Activated CD4-positive, alpha-beta memory T cell treated with anti-CD3 and anti-CD28 coated beads for 36 hours (primary cell): ENCODE measurements around the gene GHR. TPM values are rescaled to one million over a fixed set of nuclear protein-coding genes. Genes with fewer than 3 reads are reported as not detected.

ENCODE experiments used
- CTCF ChIA-PET: fragments of 350-600 bp; sonication (Branson Sonifier 250); formaldehyde crosslinking; loops from one replicate; lab custom pipeline; 2021; ENCODE audit warnings: antibody characterized with exemption, inconsistent platforms; lab: Charles Lee
- POLR2A ChIA-PET: fragments of 350-600 bp; sonication (Branson Sonifier 250); formaldehyde crosslinking; loops from one replicate; lab custom pipeline; 2021; ENCODE audit warnings: antibody characterized with exemption; lab: Charles Lee
- DNase-seq: peaks from one replicate; pipeline ENCODE4 v3.0.0-alpha.2; 2020
- H3K27ac Mint-ChIP-seq: one replicate; pipeline ENCODE4 v1.8.0; 2021; ENCODE audit warnings: mixed read lengths
- H3K27me3 Mint-ChIP-seq: one replicate; pipeline ENCODE4 v1.8.0; 2021; ENCODE audit warnings: mixed read lengths
- H3K36me3 Mint-ChIP-seq: one replicate; pipeline ENCODE4 v1.8.0; 2021; ENCODE audit warnings: mixed read lengths
- H3K4me1 Mint-ChIP-seq: one replicate; pipeline ENCODE4 v1.8.0; 2021; ENCODE audit warnings: low read depth, mixed read lengths
- H3K4me3 Mint-ChIP-seq: one replicate; pipeline ENCODE4 v1.8.0; 2021; ENCODE audit warnings: mild to moderate bottlenecking, mixed read lengths
- H3K9me3 Mint-ChIP-seq: one replicate; pipeline ENCODE4 v1.8.0; 2021; ENCODE audit warnings: mixed read lengths
- intact Hi-C: fragments of 100-400 bp; cut with micrococcal nuclease; formaldehyde crosslinking; loops from one replicate; pipeline ENCODE4 v1.15.1; 2023
- total RNA-seq, 2 experiments: library from RNA; stranded (reverse); gene quantifications; one replicate each; pipeline ENCODE4 v1.2.3, GENCODE V29; 2021

The GHR gene
- total RNA-seq, 2 experiments from 2014 or later = not detected

DNA sequence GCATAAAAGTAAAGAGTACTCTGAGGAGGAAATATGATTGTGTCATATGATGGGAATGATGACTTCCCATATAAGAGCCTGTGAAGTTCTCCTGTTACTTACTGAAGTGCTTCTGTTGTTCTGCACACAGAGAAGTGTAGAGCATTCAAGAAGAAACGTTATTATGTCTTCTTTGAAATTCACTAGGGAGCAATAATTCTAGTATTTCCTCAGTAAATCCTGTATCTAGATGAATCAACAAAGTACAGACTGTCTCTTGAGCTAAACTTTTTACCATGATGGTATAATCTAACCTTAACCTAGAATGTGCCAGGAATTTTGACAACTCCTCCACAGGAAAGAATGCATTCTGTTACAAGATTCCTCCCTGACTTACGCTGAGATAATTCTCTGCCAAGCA is 18.9 kb upstream of the GHR start:
- intact Hi-C loops = no loop called here
- no peak for DNase-seq
- ChIA-PET POLR2A (no interaction called here), CTCF (no interaction called here)
- H3K27ac Mint-ChIP-seq = no peak overlapping the region
- no peaks in the 10 kb centered on the region for H3K36me3 Mint-ChIP-seq
- no peak overlapping the region for H3K4me3 Mint-ChIP-seq
- no peaks in the 10 kb centered on the region for H3K4me1 Mint-ChIP-seq
- H3K9me3 Mint-ChIP-seq = no peaks in the 10 kb centered on the region
- no peaks in the 10 kb centered on the region for H3K27me3 Mint-ChIP-seq

DNA sequence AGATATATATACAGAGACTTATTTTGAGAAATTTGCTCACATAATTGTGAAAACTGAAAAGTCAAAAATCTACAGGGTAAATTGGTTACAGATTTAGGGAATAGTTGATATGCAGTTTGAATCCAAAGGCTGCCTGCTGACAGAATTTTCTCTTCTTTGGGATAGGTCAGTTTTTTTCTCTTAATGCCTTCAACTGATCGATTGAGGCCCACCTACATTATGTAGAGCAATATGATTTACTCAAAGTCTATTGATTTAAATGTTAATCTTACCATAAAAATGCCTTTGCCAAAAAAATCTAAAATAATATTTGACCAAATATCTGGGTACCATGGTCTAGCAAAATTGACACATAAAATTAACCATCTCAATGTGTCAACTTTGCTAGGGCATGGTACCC is 3.9 kb upstream of the GHR start:
- ChIA-PET POLR2A (no interaction called here), CTCF (no interaction called here)
- H3K27me3 Mint-ChIP-seq = peaks cover 5% of the 10 kb centered on the region
- DNase-seq = no peak
- H3K27ac Mint-ChIP-seq = no peak overlapping the region
- intact Hi-C loops = no loop called here
- H3K4me3 Mint-ChIP-seq = no peak overlapping the region
- no peaks in the 10 kb centered on the region for H3K4me1 Mint-ChIP-seq
- no peaks in the 10 kb centered on the region for H3K36me3 Mint-ChIP-seq
- no peaks in the 10 kb centered on the region for H3K9me3 Mint-ChIP-seq

DNA sequence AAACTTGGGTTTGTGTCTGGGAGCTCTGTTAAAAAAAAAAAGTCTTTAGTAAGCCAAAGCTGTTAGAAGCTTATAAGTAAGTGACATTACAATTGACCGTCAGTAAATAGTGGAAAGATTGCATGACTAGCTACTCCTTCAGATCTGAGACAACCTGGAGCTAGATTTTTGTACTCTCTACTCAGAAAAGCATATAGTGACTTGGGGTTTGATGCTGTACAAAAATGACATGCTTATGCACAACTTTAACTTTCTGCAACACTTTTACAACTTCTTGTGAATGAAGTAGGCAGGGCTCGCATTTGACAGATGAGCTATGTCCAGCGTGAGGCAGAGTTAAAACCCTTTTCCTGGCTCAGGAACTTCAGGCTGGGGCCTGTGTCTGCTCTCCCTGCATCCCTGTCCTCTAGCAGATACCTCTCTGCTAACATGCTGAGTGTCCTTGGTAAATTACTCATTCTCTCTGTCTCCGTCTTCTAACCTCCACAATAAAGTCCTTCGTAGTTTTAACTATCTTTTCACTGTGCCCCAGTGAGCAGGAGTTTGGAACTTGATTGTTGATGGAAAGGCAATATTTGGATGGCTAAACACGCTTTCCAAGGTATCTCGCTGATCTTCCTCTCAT is 471 bp upstream of the GHR start:
- no peaks in the 10 kb centered on the region for H3K4me1 Mint-ChIP-seq
- H3K4me3 Mint-ChIP-seq = no peak overlapping the region
- ChIA-PET POLR2A (no interaction called here), CTCF (interaction anchor here (0.7 to 2.1 kb wide), 13 partner anchors 9 to 467 kb away, joined by 3 to 13 read pairs (median 3); no protein-coding TSS in a partner anchor)
- intact Hi-C loops = loop anchor here (5.0 kb wide), 1 partner anchor 160 kb away; no protein-coding TSS in a partner anchor
- H3K9me3 Mint-ChIP-seq = no peaks in the 10 kb centered on the region
- H3K36me3 Mint-ChIP-seq = no peaks in the 10 kb centered on the region
- DNase-seq = no peak
- peaks cover 15% of the 10 kb centered on the region for H3K27me3 Mint-ChIP-seq
- no peak overlapping the region for H3K27ac Mint-ChIP-seq

DNA sequence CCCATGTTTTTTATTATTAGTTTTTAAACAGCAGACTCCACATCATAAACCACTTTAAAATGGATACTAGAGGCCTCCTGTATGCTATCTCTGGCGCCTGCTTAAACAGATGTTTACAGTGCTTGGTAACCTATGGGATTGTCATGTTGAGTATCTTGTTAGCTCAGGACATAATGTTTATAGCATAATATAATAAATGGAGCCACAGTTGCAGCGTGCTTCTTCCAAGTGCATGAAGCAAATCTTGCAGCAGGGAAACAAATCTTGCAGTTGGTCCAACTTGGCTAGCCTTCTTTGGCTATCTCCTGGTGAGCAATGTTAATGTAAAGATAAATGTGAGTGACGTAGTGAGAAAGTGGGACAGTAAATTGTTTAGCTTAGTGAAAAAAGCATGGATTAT is 2.8 kb downstream of the GHR start:
- POLR2A ChIA-PET = no interaction called here
- H3K4me3 Mint-ChIP-seq = no peak overlapping the region
- no peak for DNase-seq

DNA sequence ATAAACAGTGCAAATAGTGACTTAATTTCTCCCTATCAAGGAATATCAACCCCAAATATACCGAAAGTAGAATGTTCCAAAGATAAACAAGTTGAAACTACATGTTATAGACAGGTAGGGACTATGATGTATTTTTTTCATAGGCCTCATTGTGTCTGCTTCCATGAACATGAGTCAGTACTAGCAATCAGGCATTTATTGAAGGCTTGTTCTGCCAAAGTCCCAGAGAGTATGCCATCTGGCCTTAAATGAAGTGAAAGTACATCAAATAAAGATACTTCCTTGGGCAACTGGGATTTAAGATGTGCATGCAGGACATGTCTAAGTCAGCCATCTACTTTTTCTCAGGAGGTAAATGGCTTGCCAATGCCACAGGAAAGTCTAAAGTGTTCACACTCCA is 6.5 kb downstream of the GHR start:
- ChIA-PET POLR2A (no interaction called here), CTCF (no interaction called here)
- H3K9me3 Mint-ChIP-seq = no peaks in the 10 kb centered on the region
- no peaks in the 10 kb centered on the region for H3K4me1 Mint-ChIP-seq
- intact Hi-C loops = no loop called here
- H3K27me3 Mint-ChIP-seq = peaks cover 15% of the 10 kb centered on the region
- no peak overlapping the region for H3K27ac Mint-ChIP-seq
- no peak overlapping the region for H3K4me3 Mint-ChIP-seq
- no peaks in the 10 kb centered on the region for H3K36me3 Mint-ChIP-seq
- DNase-seq = no peak

More for the DNA sequence above, 2.8 kb downstream of the GHR start:
- Mint-ChIP-seq H3K27me3 (peaks cover 15% of the 10 kb centered on the region), H3K36me3 (no peaks in the 10 kb centered on the region), H3K4me1 (no peaks in the 10 kb centered on the region), H3K9me3 (no peaks in the 10 kb centered on the region), H3K27ac (no peak overlapping the region)
- CTCF ChIA-PET = no interaction called here
- intact Hi-C loops = no loop called here

DNA sequence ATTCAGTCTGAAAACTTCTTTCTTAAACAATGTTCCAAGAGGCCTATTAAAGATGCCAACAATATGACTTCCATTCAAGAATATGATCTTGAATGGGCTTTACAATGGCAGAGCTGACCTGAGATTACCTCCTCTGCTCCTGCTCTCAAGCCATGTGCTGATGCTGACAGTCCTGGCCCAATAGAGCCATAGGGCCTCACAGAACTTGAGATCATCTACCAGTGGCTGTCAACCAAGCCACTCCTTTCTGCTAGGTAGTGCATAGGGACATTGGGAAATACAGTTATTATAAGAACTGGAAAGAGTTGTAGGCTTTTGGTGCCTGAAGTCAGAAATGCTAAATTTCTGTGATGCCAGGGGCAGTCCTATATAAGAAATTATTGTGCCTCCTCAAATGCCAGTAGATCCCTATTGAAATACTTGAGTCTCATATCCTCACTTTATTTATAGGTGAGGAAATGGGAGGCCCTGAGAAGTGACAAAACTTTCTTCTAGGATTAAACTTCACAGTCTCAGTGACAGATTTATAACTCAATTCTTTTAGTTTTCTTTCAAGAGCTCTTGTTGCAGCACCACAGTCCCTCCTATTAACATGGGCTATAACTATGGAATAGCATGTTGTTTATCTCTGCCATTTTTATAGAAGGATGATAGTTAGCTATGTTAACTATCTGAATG is 10.9 kb downstream of the GHR start:
- H3K27ac Mint-ChIP-seq = no peak overlapping the region
- intact Hi-C loops = no loop called here
- no peaks in the 10 kb centered on the region for H3K27me3 Mint-ChIP-seq
- H3K36me3 Mint-ChIP-seq = no peaks in the 10 kb centered on the region
- ChIA-PET CTCF (interaction anchor here (1.0 kb wide), 1 partner anchor 11 kb away, joined by 3 read pairs; the partner anchor contains the start of gene GHR), POLR2A (no interaction called here)
- no peaks in the 10 kb centered on the region for H3K9me3 Mint-ChIP-seq
- H3K4me1 Mint-ChIP-seq = no peaks in the 10 kb centered on the region
- DNase-seq = no peak
- no peak overlapping the region for H3K4me3 Mint-ChIP-seq

DNA sequence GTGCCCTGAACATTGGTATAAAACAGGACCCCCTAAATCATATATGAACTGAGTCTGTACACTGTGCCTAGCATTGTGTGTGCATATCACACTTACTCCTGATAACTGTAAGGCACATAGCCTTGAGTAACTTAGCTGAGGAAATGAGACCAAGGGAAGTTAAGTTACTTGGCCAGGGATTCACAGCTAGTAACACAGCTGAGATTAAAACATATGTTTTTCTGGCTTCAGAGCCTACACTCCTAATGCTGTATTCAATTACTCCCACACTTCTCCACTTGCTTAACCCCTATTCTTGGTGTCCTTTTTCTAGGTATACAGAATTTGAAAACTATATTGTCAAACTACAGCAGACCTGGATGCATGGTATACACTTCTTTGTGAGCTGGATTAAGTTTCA is 12.8 kb downstream of the GHR start:
- Mint-ChIP-seq H3K27ac (no peak overlapping the region), H3K4me3 (no peak overlapping the region), H3K27me3 (no peaks in the 10 kb centered on the region), H3K9me3 (no peaks in the 10 kb centered on the region), H3K4me1 (no peaks in the 10 kb centered on the region), H3K36me3 (no peaks in the 10 kb centered on the region)
- ChIA-PET CTCF (interaction anchor here (0.6 kb wide), 1 partner anchor 1502 kb away, joined by 4 read pairs; no protein-coding TSS in a partner anchor), POLR2A (no interaction called here)
- DNase-seq = no peak
- intact Hi-C loops = no loop called here

DNA sequence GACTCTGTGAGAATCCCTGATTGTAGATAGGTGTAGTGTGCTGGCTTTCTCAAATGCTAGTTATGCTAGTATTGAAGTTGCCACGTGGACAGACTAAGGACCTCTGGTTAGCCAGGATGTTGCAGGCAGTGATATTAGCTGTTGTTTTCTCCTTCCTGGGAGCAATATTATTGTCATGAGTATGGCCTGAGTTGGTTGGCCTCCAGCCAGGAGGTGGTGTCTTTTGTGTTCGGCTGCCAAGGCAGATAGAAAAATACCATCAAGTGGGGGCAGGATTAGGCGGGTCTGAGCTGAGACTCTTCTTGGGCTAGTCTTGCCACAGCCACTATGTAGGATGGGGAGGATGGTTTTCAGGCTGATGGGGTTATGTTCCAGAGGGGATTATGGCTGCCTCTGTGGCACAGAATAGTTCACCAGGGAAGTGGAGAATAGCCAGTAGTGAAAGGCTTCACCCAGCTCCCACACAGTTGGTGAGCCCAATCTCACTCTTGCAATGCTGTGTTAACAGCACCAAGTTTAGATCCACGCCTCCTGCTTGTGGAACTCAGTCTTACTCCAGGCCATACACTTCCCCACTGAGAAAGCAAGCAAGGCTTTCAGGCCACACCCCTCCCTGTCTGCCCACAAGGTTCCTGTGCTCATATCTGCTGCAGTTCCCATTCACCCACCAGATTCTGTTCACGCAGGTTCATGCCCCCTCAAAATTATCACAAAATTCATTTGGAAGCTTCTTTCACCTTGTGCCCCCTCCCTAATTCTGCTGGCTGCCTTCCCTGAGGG is 31.2 kb downstream of the GHR start:
- DNase-seq = no peak
- intact Hi-C loops = no loop called here
- Mint-ChIP-seq H3K27ac (no peak overlapping the region), H3K27me3 (peaks cover 6% of the 10 kb centered on the region), H3K9me3 (peaks cover 2% of the 10 kb centered on the region), H3K4me1 (no peaks in the 10 kb centered on the region), H3K4me3 (no peak overlapping the region), H3K36me3 (no peaks in the 10 kb centered on the region)
- ChIA-PET CTCF (no interaction called here), POLR2A (no interaction called here)

DNA sequence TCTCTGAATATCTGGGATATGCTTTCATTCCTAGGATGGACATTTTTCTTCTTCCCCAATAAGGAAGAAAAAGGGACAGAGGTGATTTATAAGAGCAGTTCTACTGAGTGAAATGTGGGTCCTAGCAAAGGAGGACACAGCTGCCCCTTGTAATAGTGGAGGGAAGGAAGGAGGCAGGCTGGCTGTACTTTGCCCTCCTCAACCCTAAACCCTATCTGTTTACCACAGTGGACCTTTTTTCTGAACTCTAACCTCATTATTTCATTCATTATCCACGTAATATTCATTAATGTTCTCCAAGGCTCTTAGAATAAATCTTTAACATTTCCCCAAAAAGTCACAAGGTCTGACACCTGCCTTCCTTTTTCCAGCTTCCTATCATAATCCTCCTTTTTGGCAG is 37.8 kb downstream of the GHR start:
- Mint-ChIP-seq H3K9me3 (no peaks in the 10 kb centered on the region), H3K27ac (no peak overlapping the region), H3K27me3 (peaks cover 2% of the 10 kb centered on the region), H3K36me3 (no peaks in the 10 kb centered on the region), H3K4me1 (no peaks in the 10 kb centered on the region), H3K4me3 (no peak overlapping the region)
- CTCF ChIA-PET = no interaction called here
- intact Hi-C loops = no loop called here
- no peak for DNase-seq
- POLR2A ChIA-PET = no interaction called here

DNA sequence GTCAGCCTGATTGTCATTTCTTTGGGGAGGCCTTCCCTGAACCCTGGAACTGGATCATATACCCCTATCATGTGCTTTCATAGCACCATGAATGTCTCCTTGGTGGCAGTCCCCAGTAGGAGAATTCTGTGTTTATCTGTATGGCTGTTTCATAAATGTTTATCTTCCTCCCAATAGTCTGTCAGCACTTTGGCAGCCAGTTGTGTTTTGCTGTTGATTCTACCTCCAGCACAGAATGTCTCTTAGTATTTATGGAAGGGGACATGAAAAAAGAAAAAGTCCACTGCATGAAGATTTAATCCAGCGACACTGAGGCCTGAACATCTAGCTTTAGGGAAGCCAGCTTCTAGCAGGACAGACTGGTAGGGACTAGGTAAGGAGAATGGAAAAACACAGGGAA is 38.3 kb downstream of the GHR start:
- no peak for DNase-seq
- Mint-ChIP-seq H3K4me3 (no peak overlapping the region), H3K27me3 (peaks cover 2% of the 10 kb centered on the region), H3K9me3 (no peaks in the 10 kb centered on the region), H3K36me3 (no peaks in the 10 kb centered on the region), H3K27ac (no peak overlapping the region), H3K4me1 (no peaks in the 10 kb centered on the region)
- ChIA-PET POLR2A (no interaction called here), CTCF (no interaction called here)
- intact Hi-C loops = no loop called here

DNA sequence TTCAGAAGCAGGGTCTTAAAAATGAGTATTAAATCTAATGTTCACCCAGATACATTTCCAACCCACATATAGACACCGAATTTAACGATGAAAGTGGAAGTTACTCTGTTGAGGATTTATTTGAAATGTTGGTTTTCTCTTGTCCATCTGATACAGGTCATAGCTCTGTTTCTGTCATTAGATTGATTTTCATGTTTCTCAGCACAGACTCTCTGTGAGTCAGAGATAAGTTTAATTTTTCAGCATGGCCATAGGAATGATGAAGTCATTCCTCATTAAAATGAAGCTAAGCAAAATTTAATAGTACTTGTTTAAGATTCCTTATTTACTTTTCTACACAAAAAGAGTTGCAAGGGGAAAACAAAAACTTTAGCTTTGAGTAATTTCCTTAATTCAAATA is 38.8 kb downstream of the GHR start:
- ChIA-PET CTCF (no interaction called here), POLR2A (no interaction called here)
- no peaks in the 10 kb centered on the region for H3K36me3 Mint-ChIP-seq
- H3K9me3 Mint-ChIP-seq = no peaks in the 10 kb centered on the region
- H3K27me3 Mint-ChIP-seq = no peaks in the 10 kb centered on the region
- H3K4me3 Mint-ChIP-seq = no peak overlapping the region
- intact Hi-C loops = no loop called here
- no peak overlapping the region for H3K27ac Mint-ChIP-seq
- no peak for DNase-seq
- H3K4me1 Mint-ChIP-seq = no peaks in the 10 kb centered on the region

DNA sequence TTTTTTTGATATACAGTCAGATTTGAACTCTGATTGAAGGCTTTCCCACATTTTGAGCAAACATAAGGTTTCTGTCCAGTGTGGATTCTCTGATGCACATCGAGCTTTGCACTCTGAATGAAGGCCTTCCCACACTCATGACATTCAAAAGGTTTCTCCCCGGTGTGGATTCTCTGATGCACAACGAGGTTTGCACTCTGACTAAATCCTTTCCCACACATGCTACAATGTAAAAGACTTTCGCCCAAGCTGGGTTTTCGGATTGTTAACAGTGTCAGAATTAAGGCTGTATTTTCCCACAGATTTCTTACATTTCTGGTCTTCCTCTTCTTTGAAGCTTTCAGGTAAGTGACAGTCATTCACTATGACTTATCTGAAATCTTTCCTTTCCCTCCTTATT is 44.3 kb downstream of the GHR start:
- Mint-ChIP-seq H3K27me3 (no peaks in the 10 kb centered on the region), H3K4me3 (no peak overlapping the region), H3K9me3 (no peaks in the 10 kb centered on the region), H3K36me3 (no peaks in the 10 kb centered on the region), H3K27ac (no peak overlapping the region), H3K4me1 (no peaks in the 10 kb centered on the region)
- ChIA-PET CTCF (interaction anchor here (1.5 kb wide), 1 partner anchor 47 kb away, joined by 4 read pairs; no protein-coding TSS in a partner anchor), POLR2A (no interaction called here)
- no peak for DNase-seq
- intact Hi-C loops = no loop called here
